ENCODE results near the gene ADAMTS2.

DNA sequence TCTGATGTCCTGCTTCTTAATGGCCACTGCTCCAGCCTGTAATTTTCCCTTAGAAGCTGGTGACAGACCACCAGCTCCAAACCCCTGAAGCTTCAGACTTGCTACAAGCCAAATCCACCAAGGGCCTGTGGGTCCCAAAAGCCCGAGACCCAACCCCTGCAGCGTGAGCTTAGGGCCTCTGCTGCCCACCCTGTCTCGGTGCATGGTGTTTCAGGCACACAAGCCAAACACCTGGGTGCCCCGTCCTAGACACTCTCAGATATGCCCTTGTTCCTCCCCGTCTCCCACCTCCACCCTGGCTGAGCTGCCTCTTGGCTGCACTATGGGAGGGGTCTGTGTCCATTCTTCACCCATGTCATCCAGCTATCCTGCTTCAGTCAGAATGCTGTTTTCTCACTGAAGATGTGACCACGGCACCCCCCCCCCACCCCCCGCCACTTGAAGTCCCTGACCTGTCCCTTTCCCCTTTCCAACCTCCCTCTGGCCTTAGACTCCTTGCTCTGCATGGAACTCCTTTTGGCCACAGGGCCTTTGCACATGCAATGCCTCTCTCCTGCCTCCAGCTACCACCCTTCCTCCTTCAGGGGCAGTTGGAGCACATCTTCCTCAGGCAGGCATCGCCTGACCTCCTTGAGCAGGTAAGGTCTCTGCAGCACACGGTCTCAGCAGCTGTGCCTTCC lies 229.3 kb downstream of the ADAMTS2 start:
- TF ChIP-seq, protein P1, sequence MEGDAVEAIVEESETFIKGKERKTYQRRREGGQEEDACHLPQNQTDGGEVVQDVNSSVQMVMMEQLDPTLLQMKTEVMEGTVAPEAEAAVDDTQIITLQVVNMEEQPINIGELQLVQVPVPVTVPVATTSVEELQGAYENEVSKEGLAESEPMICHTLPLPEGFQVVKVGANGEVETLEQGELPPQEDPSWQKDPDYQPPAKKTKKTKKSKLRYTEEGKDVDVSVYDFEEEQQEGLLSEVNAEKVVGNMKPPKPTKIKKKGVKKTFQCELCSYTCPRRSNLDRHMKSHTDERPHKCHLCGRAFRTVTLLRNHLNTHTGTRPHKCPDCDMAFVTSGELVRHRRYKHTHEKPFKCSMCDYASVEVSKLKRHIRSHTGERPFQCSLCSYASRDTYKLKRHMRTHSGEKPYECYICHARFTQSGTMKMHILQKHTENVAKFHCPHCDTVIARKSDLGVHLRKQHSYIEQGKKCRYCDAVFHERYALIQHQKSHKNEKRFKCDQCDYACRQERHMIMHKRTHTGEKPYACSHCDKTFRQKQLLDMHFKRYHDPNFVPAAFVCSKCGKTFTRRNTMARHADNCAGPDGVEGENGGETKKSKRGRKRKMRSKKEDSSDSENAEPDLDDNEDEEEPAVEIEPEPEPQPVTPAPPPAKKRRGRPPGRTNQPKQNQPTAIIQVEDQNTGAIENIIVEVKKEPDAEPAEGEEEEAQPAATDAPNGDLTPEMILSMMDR (IDR thresholded peaks at IDR 0.05; ENCODE audit: borderline replicate concordance, extremely low read depth, low read length, poor library complexity, severe bottlenecking): no peak
- no peak for TF ChIP-seq EZH2 (IDR thresholded peaks at IDR 0.05; ENCODE audit: borderline replicate concordance, low read depth, low read length, severe bottlenecking)

Data from DND-41 (cell line).